Smooth muscle cell (in vitro differentiated cells): Measurements from ENCODE around the gene RIPOR3. TPM values are rescaled to one million over a fixed set of nuclear protein-coding genes. Genes with fewer than 3 reads are reported as not detected.
A peak's percentile ranks its signal among the peaks of the same experiment; 100 is the strongest.

ENCODE experiments used
- DNase-seq: peaks from one replicate; lab custom pipeline; 2025; ENCODE audit not compliant: unreplicated experiment; lab: John Stamatoyannopoulos, UW
- H2AFZ ChIP-seq: fragments of 200-600 bp; sonication (generic); 2 replicates; pipeline ENCODE4 v1.6.0; 2016; ENCODE audit warnings: antibody characterized with exemption, low read depth, mild to moderate bottlenecking
- H3F3A ChIP-seq: fragments of 200-600 bp; sonication (generic); 2 replicates; pipeline ENCODE4 v1.6.0; 2017; ENCODE audit warnings: antibody characterized with exemption, low read depth
- H3K27ac ChIP-seq: fragments of 200-600 bp; sonication (generic); 2 replicates; pipeline ENCODE4 v1.5.1; 2016; ENCODE audit warnings: low read depth, mild to moderate bottlenecking
- H3K27me3 ChIP-seq: fragments of 200-600 bp; sonication (generic); 2 replicates; pipeline ENCODE4 v1.6.1; 2016; ENCODE audit warnings: low read depth, mild to moderate bottlenecking
- H3K36me3 ChIP-seq: fragments of 200-600 bp; sonication (generic); 2 replicates; pipeline ENCODE4 v1.5.1; 2016; ENCODE audit warnings: low read depth
- H3K4me1 ChIP-seq: fragments of 200-600 bp; sonication (generic); 2 replicates; pipeline ENCODE4 v1.5.1; 2016; ENCODE audit warnings: low read depth
- H3K4me2 ChIP-seq: fragments of 200-600 bp; sonication (generic); 2 replicates; pipeline ENCODE4 v1.6.0; 2016; ENCODE audit warnings: mild to moderate bottlenecking
- H3K4me3 ChIP-seq: fragments of 200-600 bp; sonication (generic); 2 replicates; pipeline ENCODE4 v1.5.1; 2016; ENCODE audit warnings: mild to moderate bottlenecking
- H3K79me2 ChIP-seq: fragments of 200-600 bp; sonication (generic); 2 replicates; pipeline ENCODE4 v1.6.0; 2016; ENCODE audit warnings: low read depth, mild to moderate bottlenecking
- H3K9ac ChIP-seq: fragments of 200-600 bp; sonication (generic); 2 replicates; pipeline ENCODE4 v1.6.0; 2016; ENCODE audit warnings: low read depth
- H3K9me3 ChIP-seq: fragments of 200-600 bp; sonication (generic); replicated peaks from 2 replicates; pipeline ENCODE4 v1.5.1; 2016; ENCODE audit warnings: low read depth
- H4K20me1 ChIP-seq: fragments of 200-600 bp; sonication (generic); 2 replicates; pipeline ENCODE4 v1.6.0; 2016; ENCODE audit warnings: low read depth
- CTCF ChIP-seq: fragments of 200-600 bp; sonication (generic); IDR thresholded peaks from 2 replicates; pipeline ENCODE4 v1.5.1; 2017; ENCODE audit warnings: borderline replicate concordance, mild to moderate bottlenecking, antibody characterized with exemption; ENCODE audit not compliant: insufficient read depth, poor library complexity, severe bottlenecking
- WGBS: methylation state at CpG from one replicate; pipeline ENCODE4 v1.1.7; 2016; ENCODE audit warnings: low lambda C conversion rate; 5-methylcytosine and 5-hydroxymethylcytosine counted together
- polyA plus RNA-seq: library from polyadenylated mRNA; unstranded; fragments of >200 nt; fragmentation: Nextera tagmentation; extraction: Ambion mirVana; gene quantifications from 2 replicates; pipeline ENCODE4 v1.2.1, GENCODE V29; 2016
- total RNA-seq: library from RNA; depleted of rRNA; stranded (reverse); fragments of >200 nt; gene quantifications from 2 replicates; pipeline ENCODE4 v1.2.3, GENCODE V29; 2014

Gene RIPOR3
- total and polyA plus RNA-seq, 2 experiments from 2014 or later, result 0.18 to 1.2 TPM

- TF ChIP-seq CTCF, result peak; percentile 59
- 73% methylated on average over 12 of the region's 12 CpGs for WGBS
- Histone ChIP-seq H3K36me3 (peaks cover 4% of the 10 kb centered on the region), H4K20me1 (peaks cover 70% of the 10 kb centered on the region), H3K4me1 (no peaks in the 10 kb centered on the region), H3K9ac (no peak overlapping the region), H3K27ac (no peak overlapping the region), H3K4me2 (no peak overlapping the region), H3K27me3 (no peaks in the 10 kb centered on the region), H3K4me3 (no peak overlapping the region), H2AFZ (no peak overlapping the region), H3F3A (no peaks in the 10 kb centered on the region), H3K9me3 (no peaks in the 10 kb centered on the region), H3K79me2 (peaks cover 8% of the 10 kb centered on the region)
- no peak for DNase-seq
Observed at GRCh38 chr20:50575865-50576720, 115.2 kb downstream of the RIPOR3 start.

DNA sequence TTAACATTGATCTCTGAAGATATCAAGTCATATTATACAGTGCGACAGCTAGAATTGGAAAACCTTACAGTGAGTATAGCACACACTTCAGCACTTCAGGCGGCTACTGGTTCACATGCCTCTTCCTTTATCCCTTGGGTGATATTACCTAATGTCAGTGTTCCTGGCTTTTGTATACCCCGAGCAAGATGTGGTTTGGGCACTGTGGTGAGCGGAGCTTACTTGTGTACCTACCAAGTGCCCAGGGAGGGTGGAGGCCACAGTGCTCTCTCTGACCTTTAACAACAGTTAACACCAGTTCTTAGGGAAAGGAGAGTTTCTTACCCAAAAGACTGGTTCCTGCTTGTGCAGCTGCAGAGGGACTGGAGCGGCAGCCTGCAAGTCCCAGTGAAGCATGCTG, 116.8 kb downstream of the RIPOR3 start:
- TF ChIP-seq CTCF, result no peak
- no peaks in the 10 kb centered on the region for H3K9me3 ChIP-seq
- peaks cover 70% of the 10 kb centered on the region for H4K20me1 ChIP-seq
- H3K27ac ChIP-seq, result no peak overlapping the region
- H3K4me2 ChIP-seq, result no peak overlapping the region
- peaks cover 8% of the 10 kb centered on the region for H3K79me2 ChIP-seq
- no peaks in the 10 kb centered on the region for H3K27me3 ChIP-seq
- peaks cover 4% of the 10 kb centered on the region for H3K36me3 ChIP-seq
- H3K4me1 ChIP-seq, result no peaks in the 10 kb centered on the region
- DNase-seq, result no peak
- no peak overlapping the region for H3K4me3 ChIP-seq
- 93% methylated on average over 5 of the region's 5 CpGs for WGBS
- H3K9ac ChIP-seq, result no peak overlapping the region
- no peak overlapping the region for H2AFZ ChIP-seq
- no peaks in the 10 kb centered on the region for H3F3A ChIP-seq

GRCh38 chr20:50574108-50574507, 117.2 kb downstream of the RIPOR3 start:
- Histone ChIP-seq H3K79me2 (peaks cover 8% of the 10 kb centered on the region), H4K20me1 (peaks cover 72% of the 10 kb centered on the region), H3K27ac (no peak overlapping the region), H3K27me3 (no peaks in the 10 kb centered on the region), H3K9ac (no peak overlapping the region), H2AFZ (no peak overlapping the region), H3F3A (no peaks in the 10 kb centered on the region), H3K9me3 (no peaks in the 10 kb centered on the region), H3K36me3 (peaks cover 4% of the 10 kb centered on the region), H3K4me3 (no peak overlapping the region), H3K4me1 (no peaks in the 10 kb centered on the region), H3K4me2 (no peak overlapping the region)
- 98% methylated on average over 9 of the region's 9 CpGs for WGBS
- no peak for TF ChIP-seq CTCF
- DNase-seq, result no peak
